Thyroid gland (tissue), 4 donors: ENCODE results near the gene ADCY5.

Source experiments
- POLR2A ChIP-seq, 2 donors: fragments of 450-650 bp; IDR thresholded peaks; one replicate each; pipeline ENCODE4 v1.6.1; 2017; ENCODE audit warnings: antibody characterized with exemption in 2 of 2, mild to moderate bottlenecking in 2 of 2, moderate library complexity in 1 of 2
- TF ChIP-seq, protein P1 (sequence below), 6 experiments: fragments of 200-600 bp in 3 of 6; fragments of 450-650 bp in 3 of 6; sonication (generic) in 3 of 6; IDR thresholded peaks; one replicate each; pipeline ENCODE4 v1.5.1; 2016 to 2019; ENCODE audit warnings: antibody characterized with exemption in 6 of 6, mild to moderate bottlenecking in 2 of 6, inconsistent platforms in 1 of 6, moderate library complexity in 1 of 6

DNA sequence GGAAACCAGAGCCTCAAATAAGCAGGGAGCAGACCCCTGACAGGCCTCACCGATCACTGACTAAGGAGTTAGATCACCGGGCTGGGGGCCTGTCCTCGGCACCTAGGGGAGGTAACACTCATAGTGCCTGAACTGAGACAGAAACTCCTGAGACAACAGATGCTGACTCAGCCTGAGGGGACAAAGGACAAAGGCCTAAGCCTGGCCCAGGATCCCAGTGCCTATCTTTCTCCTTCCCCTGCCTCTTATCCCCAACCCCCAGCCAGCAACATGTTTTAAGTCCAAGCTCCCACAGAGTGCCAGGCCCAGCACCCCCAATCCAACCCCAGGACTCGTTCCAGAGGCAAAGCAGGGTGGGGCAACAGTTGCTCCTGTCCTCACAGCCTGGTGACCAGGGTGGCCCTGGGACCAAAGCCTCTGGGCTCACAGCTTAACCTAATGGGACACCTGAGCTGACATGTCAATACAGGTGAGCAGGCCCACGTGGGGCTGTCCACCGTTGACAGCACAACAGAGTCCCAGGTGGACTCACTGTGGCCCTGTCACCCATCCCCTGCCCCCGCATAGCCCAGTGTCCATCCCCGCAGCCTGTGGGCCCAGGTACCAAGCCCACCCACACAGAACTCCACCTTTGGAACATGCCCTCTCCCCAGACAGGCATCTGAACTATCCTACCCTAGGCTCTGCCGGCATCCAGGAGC, 37.4 kb downstream of the ADCY5 start:
- TF ChIP-seq, protein P1, sequence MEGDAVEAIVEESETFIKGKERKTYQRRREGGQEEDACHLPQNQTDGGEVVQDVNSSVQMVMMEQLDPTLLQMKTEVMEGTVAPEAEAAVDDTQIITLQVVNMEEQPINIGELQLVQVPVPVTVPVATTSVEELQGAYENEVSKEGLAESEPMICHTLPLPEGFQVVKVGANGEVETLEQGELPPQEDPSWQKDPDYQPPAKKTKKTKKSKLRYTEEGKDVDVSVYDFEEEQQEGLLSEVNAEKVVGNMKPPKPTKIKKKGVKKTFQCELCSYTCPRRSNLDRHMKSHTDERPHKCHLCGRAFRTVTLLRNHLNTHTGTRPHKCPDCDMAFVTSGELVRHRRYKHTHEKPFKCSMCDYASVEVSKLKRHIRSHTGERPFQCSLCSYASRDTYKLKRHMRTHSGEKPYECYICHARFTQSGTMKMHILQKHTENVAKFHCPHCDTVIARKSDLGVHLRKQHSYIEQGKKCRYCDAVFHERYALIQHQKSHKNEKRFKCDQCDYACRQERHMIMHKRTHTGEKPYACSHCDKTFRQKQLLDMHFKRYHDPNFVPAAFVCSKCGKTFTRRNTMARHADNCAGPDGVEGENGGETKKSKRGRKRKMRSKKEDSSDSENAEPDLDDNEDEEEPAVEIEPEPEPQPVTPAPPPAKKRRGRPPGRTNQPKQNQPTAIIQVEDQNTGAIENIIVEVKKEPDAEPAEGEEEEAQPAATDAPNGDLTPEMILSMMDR (IDR thresholded peaks at IDR 0.05), result no peak
- no peak for TF ChIP-seq POLR2A (IDR thresholded peaks at IDR 0.05)
